Activated CD8-positive, alpha-beta memory T cell treated with anti-CD3 and anti-CD28 coated beads, Interleukin-2, amount 50 U/mL, for 4 hours (primary cell): Measurements from ENCODE around the gene MAGED1.
"Not testable (repeated sequence)": the region's sequence is repeated elsewhere in the genome, so short reads cannot be mapped to it uniquely, and the experiment has no call there.

ENCODE experiments used
- DNase-seq: peaks from one replicate; pipeline ENCODE4 v3.0.0-alpha.2; 2020

The MAGED1 gene

GRCh38 chrX:51896626-51897025 is 3.2 kb downstream of the MAGED1 start:
- no peak for DNase-seq

DNA sequence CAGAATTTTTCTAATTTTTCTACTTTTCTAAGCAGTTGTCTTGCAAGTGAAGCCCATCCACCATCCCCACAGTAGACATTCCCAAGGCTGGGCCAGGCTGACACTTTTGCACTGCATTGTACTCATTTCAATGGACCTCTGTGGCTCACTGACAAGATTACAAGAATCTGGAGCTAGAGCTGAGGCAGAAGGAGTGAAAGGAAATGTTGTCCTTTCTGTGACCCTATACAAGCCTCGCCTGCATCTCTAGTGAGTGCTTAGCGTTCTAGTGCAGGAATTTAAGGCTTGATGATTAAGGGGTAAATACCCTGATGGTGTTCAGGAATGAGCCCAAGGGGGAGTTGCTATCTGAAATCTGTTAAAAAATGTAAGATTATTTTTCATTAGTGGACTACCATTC is 6.3 kb downstream of the MAGED1 start:
- no peak for DNase-seq

GRCh38 chrX:51902510-51903050 is 9.2 kb downstream of the MAGED1 start:
- DNase-seq, result no peak

- not testable (repeated sequence) for DNase-seq
Observed at GRCh38 chrX:51905152-51905551, 11.7 kb downstream of the MAGED1 start.

DNA sequence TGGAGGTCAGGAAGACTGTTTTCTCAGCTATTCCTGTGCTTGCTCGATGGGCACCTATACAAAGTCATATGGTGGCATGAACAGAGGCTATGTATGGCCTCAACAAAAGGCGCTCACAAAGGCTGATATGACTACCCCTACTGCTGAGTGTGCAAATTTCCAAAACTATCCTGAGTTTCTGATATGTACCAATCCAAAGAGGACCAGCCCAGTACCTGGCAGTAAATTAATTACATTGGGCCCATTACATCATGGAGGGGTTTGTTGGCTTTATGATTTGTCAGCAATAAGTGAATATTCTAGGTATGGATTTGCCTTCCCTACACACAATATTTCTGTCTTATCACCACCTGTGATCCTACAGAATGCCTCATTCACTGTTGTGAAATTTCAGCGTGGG is 12.3 kb downstream of the MAGED1 start:
- DNase-seq, result no peak

DNA sequence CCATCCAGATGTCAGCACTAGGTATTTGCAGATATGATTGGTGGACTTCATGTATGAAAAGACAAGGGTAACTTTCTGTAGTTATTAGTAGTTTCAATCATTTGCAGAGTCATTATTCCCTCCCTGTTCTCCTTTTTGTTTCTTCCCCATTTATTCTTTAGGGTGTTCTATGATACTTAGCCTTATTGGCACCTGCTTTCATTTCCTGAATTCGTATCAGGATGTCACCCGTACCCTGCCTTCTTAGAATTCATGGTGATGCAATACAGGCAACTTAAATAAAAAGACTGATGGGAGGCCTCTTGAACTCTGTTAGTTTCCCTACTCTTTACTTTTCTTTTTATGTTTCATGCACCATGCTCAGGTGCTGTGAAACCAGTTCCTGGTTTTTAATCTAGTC is 24.2 kb downstream of the MAGED1 start:
- DNase-seq, result no peak

DNA sequence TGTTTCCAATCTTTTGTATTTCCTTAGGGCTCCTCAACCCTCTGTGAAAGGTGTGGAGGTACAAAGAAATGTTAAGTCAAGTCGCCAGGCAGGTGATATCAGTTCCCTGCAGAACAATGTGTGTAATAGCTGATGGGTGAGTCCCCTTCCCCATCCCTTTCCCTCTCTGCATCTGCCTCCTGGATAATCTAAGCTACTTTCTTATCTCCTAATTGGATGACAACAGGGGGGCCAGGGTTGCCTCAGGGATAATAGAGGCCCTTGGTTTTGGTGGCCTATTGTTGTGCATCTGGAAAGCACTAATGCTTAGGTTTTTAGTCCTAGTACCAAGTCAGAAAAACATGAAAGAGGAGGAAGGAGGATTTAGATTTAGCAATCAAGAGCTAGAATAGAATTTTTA is 29.1 kb downstream of the MAGED1 start:
- no peak for DNase-seq

- no peak for DNase-seq
Observed at GRCh38 chrX:51931566-51932150, 38.2 kb downstream of the MAGED1 start.
